Activated CD4-positive, alpha-beta T cell treated with anti-CD3 and anti-CD28 coated beads, Interleukin-2, amount 50 U/mL, for 4 hours (primary cell): Measurements from ENCODE around the gene DENND6B.

Source experiments
- DNase-seq, 2 experiments: peaks; one replicate each; pipeline ENCODE4 v3.0.0-alpha.2; 2020

The DENND6B gene

GRCh38 chr22:50302041-50302541 is 24.7 kb downstream of the DENND6B start:
- no peak for DNase-seq

- DNase-seq = no peak
These were observed 25.2 kb downstream of the DENND6B start for GRCh38 chr22:50301581-50301991.

GRCh38 chr22:50300620-50301257 is 26.1 kb downstream of the DENND6B start:
- no peak for DNase-seq

- no peak for DNase-seq
These were observed 26.8 kb downstream of the DENND6B start for GRCh38 chr22:50299785-50300619.

- DNase-seq = no peak
These were observed 27.7 kb downstream of the DENND6B start for GRCh38 chr22:50298937-50299784.

GRCh38 chr22:50298266-50298637 is 28.6 kb downstream of the DENND6B start:
- DNase-seq = no peak

- no peak for DNase-seq
These were observed 29.1 kb downstream of the DENND6B start for GRCh38 chr22:50297510-50298265.

GRCh38 chr22:50296658-50297490 is 29.9 kb downstream of the DENND6B start:
- no peak for DNase-seq

- no peak for DNase-seq
These were observed 32.5 kb downstream of the DENND6B start for GRCh38 chr22:50294319-50294656.

GRCh38 chr22:50293441-50294318 is 33.1 kb downstream of the DENND6B start:
- DNase-seq = no peak

GRCh38 chr22:50292643-50293440 is 34.0 kb downstream of the DENND6B start:
- no peak for DNase-seq

GRCh38 chr22:50289942-50290630 is 36.7 kb downstream of the DENND6B start:
- DNase-seq = no peak

GRCh38 chr22:50289151-50289941 is 37.5 kb downstream of the DENND6B start:
- no peak for DNase-seq

- no peak for DNase-seq
These were observed 39.1 kb downstream of the DENND6B start for GRCh38 chr22:50287731-50288130.

- no peak for DNase-seq
These were observed 40.0 kb downstream of the DENND6B start for GRCh38 chr22:50286701-50287318.

GRCh38 chr22:50286275-50286674 is 40.5 kb downstream of the DENND6B start:
- DNase-seq = no peak

- DNase-seq = no peak
These were observed 41.1 kb downstream of the DENND6B start for GRCh38 chr22:50285568-50286229.
